IMR-90 (cell line): ENCODE data around the gene DCAF11.

Source experiments
- TF ChIP-seq, protein P1 (sequence below): conservative IDR thresholded peaks from 2 replicates; pipeline ENCODE4 v1.5.1; 2012; ENCODE audit warnings: mild to moderate bottlenecking, low read depth, low read length, improper control_type of control experiment
- TF ChIP-seq, protein P2 (sequence below): fragments of 150-350 bp; IDR thresholded peaks from 2 replicates; pipeline ENCODE4 v1.6.1; 2016; ENCODE audit warnings: low read depth, mild to moderate bottlenecking, low read length, moderate library complexity, borderline replicate concordance

DNA sequence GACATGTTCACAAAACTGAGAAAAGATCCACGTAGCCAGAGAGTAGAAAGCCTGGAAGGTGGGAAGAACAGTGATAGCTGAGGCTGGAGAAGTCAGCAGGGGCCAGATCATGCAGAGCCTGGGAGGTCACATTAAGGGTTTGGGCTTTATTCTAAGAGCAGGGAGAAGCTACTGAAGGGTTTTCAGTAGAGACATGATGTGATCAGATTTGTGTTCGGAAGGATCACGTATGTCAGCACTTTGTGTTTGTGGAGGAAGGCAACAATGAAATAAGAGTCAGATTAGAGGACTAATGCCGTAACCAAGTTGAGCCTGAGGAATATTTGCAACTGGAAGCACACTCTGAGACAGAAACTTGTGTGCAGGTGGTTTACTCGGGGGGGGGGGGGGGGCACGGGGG, 24.7 kb upstream of the DCAF11 start:
- TF ChIP-seq, protein P1, sequence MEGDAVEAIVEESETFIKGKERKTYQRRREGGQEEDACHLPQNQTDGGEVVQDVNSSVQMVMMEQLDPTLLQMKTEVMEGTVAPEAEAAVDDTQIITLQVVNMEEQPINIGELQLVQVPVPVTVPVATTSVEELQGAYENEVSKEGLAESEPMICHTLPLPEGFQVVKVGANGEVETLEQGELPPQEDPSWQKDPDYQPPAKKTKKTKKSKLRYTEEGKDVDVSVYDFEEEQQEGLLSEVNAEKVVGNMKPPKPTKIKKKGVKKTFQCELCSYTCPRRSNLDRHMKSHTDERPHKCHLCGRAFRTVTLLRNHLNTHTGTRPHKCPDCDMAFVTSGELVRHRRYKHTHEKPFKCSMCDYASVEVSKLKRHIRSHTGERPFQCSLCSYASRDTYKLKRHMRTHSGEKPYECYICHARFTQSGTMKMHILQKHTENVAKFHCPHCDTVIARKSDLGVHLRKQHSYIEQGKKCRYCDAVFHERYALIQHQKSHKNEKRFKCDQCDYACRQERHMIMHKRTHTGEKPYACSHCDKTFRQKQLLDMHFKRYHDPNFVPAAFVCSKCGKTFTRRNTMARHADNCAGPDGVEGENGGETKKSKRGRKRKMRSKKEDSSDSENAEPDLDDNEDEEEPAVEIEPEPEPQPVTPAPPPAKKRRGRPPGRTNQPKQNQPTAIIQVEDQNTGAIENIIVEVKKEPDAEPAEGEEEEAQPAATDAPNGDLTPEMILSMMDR: no peak
- TF ChIP-seq, protein P2, sequence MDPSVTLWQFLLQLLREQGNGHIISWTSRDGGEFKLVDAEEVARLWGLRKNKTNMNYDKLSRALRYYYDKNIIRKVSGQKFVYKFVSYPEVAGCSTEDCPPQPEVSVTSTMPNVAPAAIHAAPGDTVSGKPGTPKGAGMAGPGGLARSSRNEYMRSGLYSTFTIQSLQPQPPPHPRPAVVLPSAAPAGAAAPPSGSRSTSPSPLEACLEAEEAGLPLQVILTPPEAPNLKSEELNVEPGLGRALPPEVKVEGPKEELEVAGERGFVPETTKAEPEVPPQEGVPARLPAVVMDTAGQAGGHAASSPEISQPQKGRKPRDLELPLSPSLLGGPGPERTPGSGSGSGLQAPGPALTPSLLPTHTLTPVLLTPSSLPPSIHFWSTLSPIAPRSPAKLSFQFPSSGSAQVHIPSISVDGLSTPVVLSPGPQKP: no peak
